Effector memory CD4-positive, alpha-beta T cell (primary cell): ENCODE data around the gene CCNB2.

Source experiments
- DNase-seq, 3 donors: peaks; one replicate each; pipeline ENCODE4 v3.0.0-alpha.2; 2020
- H3K27ac ChIP-seq: 2 replicates; pipeline ENCODE4 v1.7.0; 2013; ENCODE audit warnings: mild to moderate bottlenecking, low read length, moderate library complexity; ENCODE audit not compliant: insufficient read depth, poor library complexity, severe bottlenecking
- H3K27me3 ChIP-seq: replicated peaks from 2 replicates; pipeline ENCODE4 v1.7.0; 2013; ENCODE audit warnings: mild to moderate bottlenecking, low read length; ENCODE audit not compliant: insufficient read depth, control insufficient read depth, poor library complexity, severe bottlenecking
- H3K36me3 ChIP-seq: 2 replicates; pipeline ENCODE4 v1.7.0; 2013; ENCODE audit warnings: mild to moderate bottlenecking, low read length, moderate library complexity; ENCODE audit not compliant: control insufficient read depth, insufficient read depth
- H3K4me1 ChIP-seq: 2 replicates; pipeline ENCODE4 v1.7.0; 2013; ENCODE audit warnings: low read length, mild to moderate bottlenecking; ENCODE audit not compliant: control insufficient read depth, insufficient read depth, poor library complexity, severe bottlenecking
- H3K4me3 ChIP-seq: 2 replicates; pipeline ENCODE4 v1.7.0; 2013; ENCODE audit warnings: low read length, low read depth, mild to moderate bottlenecking; ENCODE audit not compliant: insufficient read depth, poor library complexity, severe bottlenecking
- H3K9me3 ChIP-seq: 2 replicates; pipeline ENCODE4 v1.7.0; 2013; ENCODE audit warnings: mild to moderate bottlenecking, low read length, moderate library complexity; ENCODE audit not compliant: control insufficient read depth

CCNB2 gene

GRCh38 chr15:59150185-59150584, 45.2 kb downstream of the CCNB2 start:
- no peak for DNase-seq
- no peaks in the 10 kb centered on the region for H3K36me3 ChIP-seq
- no peaks in the 10 kb centered on the region for H3K9me3 ChIP-seq
- no peak overlapping the region for H3K27ac ChIP-seq
- no peaks in the 10 kb centered on the region for H3K27me3 ChIP-seq
- H3K4me3 ChIP-seq = no peak overlapping the region
- H3K4me1 ChIP-seq = no peaks in the 10 kb centered on the region

- DNase-seq = no peak
- H3K27ac ChIP-seq = no peak overlapping the region
- H3K36me3 ChIP-seq = no peaks in the 10 kb centered on the region
- no peak overlapping the region for H3K4me3 ChIP-seq
- no peaks in the 10 kb centered on the region for H3K9me3 ChIP-seq
- no peaks in the 10 kb centered on the region for H3K27me3 ChIP-seq
- no peaks in the 10 kb centered on the region for H3K4me1 ChIP-seq
Observed at GRCh38 chr15:59152694-59153450, 47.9 kb downstream of the CCNB2 start.

DNA sequence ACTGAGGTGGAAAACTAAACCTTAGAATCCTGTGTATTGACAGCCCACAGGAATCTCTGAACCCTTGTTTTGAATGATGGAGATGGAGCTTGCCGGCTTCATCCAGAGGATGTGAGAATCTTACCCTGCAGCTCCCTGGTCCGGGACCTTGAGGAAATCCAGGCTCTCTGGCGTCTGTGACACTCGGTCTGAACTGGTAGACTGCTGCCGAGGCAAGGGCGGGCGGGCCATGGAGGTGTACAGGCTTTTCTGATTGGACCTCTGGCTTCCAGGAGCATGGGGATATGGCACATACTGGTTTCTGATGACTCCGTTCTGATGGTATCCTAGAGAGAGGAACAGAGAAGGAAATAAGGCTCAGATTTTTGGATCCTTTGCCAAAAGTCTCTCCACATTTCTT, 48.5 kb downstream of the CCNB2 start:
- no peak overlapping the region for H3K27ac ChIP-seq
- DNase-seq = no peak
- no peaks in the 10 kb centered on the region for H3K36me3 ChIP-seq
- no peak overlapping the region for H3K4me3 ChIP-seq
- H3K4me1 ChIP-seq = no peaks in the 10 kb centered on the region
- no peaks in the 10 kb centered on the region for H3K9me3 ChIP-seq
- H3K27me3 ChIP-seq = no peaks in the 10 kb centered on the region

DNA sequence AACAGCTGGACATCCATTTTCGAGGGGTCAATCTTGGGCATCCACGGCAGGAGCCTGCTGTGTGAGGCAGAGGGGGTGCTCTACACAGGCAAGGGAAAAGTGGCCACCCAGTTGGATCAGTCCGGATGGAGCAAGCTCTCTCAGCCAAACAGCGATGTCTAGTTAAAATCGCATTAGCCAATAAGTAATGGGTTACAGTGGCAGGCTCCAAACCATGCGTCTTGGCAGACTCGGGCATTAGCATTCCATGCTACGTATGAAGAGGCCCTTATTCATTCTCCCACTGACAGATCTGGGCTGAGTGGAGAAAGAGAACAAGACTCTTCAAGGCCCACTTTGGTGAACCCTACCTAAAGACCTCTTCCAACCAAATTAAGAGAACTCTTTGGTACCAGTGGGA, 49.3 kb downstream of the CCNB2 start:
- Histone ChIP-seq H3K4me1 (no peaks in the 10 kb centered on the region), H3K27ac (no peak overlapping the region), H3K4me3 (no peak overlapping the region), H3K36me3 (no peaks in the 10 kb centered on the region), H3K9me3 (no peaks in the 10 kb centered on the region), H3K27me3 (no peaks in the 10 kb centered on the region)
- DNase-seq = no peak

DNA sequence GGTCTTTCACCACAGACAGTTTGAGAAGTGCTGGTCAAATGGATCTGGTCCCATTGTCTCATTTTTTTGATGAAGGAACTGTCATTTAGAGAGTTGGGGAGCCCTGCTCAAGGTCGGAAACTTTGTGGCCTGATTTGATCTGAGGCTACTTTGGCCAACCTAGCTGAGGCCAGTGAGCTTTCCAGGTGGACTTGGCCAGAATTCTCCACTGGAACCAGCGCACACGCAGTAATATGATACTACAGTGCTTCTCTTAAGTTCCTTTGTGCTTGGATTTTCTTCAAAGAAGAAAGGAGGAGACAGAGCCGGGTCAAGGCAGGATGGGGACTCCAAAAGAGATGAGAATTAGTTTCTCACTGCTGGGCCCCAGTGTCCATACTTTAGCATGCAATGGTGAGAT, 50.5 kb downstream of the CCNB2 start:
- Histone ChIP-seq H3K36me3 (no peaks in the 10 kb centered on the region), H3K4me3 (no peak overlapping the region), H3K27me3 (no peaks in the 10 kb centered on the region), H3K27ac (no peak overlapping the region), H3K4me1 (no peaks in the 10 kb centered on the region), H3K9me3 (no peaks in the 10 kb centered on the region)
- no peak for DNase-seq

- no peaks in the 10 kb centered on the region for H3K27me3 ChIP-seq
- no peaks in the 10 kb centered on the region for H3K9me3 ChIP-seq
- no peak overlapping the region for H3K27ac ChIP-seq
- DNase-seq = no peak
- H3K36me3 ChIP-seq = no peaks in the 10 kb centered on the region
- no peaks in the 10 kb centered on the region for H3K4me1 ChIP-seq
- H3K4me3 ChIP-seq = no peak overlapping the region
Observed at GRCh38 chr15:59157396-59157795, 52.5 kb downstream of the CCNB2 start.

DNA sequence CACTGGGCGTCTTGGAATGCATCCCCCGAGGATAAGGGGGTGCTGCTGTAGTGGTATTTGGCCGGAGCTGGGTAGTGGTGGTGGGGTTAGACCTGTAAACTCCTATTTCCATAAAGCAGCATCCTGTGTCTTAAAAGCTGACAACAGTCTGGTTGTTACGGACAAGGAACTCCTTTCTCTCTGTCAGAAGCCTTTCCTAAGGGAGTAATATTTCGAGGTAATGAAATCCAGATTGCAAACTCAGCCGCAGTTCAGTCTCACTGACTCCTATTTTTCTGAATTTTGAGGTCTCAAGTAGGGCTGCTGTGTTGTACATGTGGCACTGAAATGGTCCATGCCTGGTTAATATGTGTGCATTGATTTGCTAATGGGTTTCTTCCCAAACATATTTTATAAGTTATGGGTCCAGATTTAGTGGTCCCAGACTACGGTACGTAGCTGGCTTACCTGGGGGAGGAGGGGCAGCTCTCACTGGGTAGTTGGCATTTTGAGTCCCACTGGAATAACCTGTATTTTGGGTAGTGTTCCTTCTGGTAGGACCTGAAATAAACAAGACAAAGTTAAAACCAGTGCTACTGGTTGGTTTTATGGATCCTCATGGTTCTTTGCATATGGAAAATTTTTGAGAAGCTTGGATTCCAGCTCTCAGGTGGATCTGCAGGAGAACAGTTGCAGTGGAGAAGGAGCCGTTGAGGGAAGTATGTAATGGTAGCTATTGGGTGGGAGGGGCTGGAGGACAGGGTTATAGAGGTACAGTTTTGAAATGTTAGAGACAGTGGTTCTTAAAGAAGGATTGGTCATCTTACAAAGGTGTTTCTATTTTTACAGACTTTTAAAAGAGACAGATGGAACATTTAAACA, 53.1 kb downstream of the CCNB2 start:
- no peaks in the 10 kb centered on the region for H3K4me1 ChIP-seq
- H3K36me3 ChIP-seq = no peaks in the 10 kb centered on the region
- DNase-seq = no peak
- H3K27ac ChIP-seq = no peak overlapping the region
- H3K9me3 ChIP-seq = no peaks in the 10 kb centered on the region
- no peak overlapping the region for H3K4me3 ChIP-seq
- H3K27me3 ChIP-seq = no peaks in the 10 kb centered on the region

DNA sequence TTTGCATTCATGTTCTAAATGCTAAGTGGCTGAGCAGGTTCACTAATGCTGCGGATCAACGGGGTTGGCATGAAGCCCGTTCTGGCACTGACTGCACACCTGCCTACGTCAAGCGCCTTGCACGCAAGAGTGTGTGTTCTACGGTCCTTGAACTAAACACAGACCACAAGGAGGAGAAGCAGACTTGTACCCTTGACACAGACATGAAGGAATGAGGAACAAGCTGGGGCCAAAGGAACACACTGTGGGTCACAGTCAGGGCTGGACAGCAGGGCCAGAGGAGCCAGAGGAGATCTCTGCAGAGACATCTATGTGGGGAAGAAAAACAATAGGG, 53.7 kb downstream of the CCNB2 start:
- H3K4me3 ChIP-seq = no peak overlapping the region
- H3K4me1 ChIP-seq = no peaks in the 10 kb centered on the region
- no peak for DNase-seq
- no peak overlapping the region for H3K27ac ChIP-seq
- no peaks in the 10 kb centered on the region for H3K36me3 ChIP-seq
- no peaks in the 10 kb centered on the region for H3K27me3 ChIP-seq
- H3K9me3 ChIP-seq = no peaks in the 10 kb centered on the region

GRCh38 chr15:59159210-59159609, 54.3 kb downstream of the CCNB2 start:
- no peak for DNase-seq
- Histone ChIP-seq H3K27ac (no peak overlapping the region), H3K4me1 (no peaks in the 10 kb centered on the region), H3K27me3 (no peaks in the 10 kb centered on the region), H3K36me3 (no peaks in the 10 kb centered on the region), H3K4me3 (no peak overlapping the region), H3K9me3 (no peaks in the 10 kb centered on the region)

DNA sequence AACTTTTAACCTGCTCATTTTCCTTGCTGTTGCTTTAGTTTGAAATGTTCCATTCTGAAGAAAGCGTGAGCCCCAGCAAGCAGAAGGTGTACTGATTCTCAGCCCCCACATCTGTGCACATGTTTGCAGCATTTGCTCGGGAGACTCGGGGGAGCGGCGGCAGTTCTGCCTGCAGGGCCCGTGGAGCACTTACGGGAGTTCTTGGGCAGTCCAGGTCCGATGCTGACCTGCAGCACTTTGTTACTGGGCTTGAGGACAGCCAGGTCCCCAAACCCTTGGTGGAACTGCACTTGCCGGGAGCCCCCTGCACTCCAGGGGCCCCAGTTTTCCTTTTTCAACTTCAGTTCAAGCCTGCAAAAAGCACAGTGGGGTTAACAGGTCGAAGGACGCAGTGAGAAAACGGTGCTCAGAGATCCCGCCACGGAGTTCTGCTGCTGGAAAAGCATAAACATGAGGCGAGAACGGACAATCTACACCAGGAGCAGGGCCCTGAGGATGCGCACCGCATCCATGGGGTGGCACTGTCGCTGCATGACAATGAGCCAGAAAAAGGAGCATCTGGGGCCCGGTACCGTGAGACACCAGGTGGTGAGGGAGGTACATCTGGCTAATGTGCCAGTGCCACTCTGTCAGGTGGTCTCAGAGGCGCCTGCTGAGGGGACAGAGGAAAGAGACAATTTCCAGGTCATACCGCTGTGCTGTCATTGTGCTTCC, 56.1 kb downstream of the CCNB2 start:
- Histone ChIP-seq H3K27ac (no peak overlapping the region), H3K27me3 (no peaks in the 10 kb centered on the region), H3K36me3 (no peaks in the 10 kb centered on the region), H3K4me1 (no peaks in the 10 kb centered on the region), H3K9me3 (no peaks in the 10 kb centered on the region), H3K4me3 (no peak overlapping the region)
- peak in 1 of 3 donors; percentile 3 for DNase-seq
